HG03135 (cell line): ENCODE measurements around the gene TSPAN4.

Experiments
- ATAC-seq: cut with Tn5 transposase; IDR thresholded peaks from one replicate; pipeline ENCODE4 v1.9.1; 2021; ENCODE audit warnings: mild to moderate bottlenecking, moderate library complexity; ENCODE audit not compliant: unreplicated experiment

TSPAN4 gene

DNA sequence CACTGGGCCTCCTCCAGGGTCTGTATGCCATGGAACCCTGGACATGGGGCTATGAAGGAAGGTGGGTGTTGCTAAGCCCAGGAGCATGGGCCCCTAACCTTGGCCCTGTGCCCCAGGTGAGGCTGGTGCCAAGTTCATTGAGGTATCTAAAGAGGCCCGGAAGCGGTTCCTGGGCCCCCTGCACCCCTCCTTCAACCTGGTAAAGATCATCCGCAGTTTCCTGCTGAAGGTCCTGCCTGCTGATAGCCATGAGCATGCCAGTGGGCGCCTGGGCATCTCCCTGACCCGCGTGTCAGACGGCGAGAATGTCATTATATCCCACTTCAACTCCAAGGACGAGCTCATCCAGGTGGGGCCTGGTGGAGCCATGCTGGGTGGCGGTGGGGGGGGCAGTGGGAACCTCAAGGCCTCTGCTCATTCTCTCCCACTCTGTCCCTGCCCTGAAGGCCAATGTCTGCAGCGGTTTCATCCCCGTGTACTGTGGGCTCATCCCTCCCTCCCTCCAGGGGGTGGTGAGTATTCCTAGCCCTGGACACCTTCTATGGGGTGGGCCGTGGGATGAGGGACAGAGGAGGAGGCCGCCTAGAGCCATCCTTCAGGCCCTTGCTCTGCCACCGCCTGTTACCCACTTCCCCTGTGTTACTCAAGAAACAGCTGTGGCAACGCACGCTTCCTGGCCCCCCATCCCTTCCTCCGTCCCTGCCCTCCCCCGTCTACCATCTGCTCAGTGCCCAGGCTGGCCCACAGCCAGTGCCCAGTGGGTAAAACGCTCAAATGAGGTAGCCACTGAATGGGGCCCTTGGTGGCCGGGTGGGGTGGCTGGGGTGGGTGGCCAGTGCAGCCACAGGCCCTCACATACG lies 20.9 kb upstream of the TSPAN4 start:
- ATAC-seq: no peak

DNA sequence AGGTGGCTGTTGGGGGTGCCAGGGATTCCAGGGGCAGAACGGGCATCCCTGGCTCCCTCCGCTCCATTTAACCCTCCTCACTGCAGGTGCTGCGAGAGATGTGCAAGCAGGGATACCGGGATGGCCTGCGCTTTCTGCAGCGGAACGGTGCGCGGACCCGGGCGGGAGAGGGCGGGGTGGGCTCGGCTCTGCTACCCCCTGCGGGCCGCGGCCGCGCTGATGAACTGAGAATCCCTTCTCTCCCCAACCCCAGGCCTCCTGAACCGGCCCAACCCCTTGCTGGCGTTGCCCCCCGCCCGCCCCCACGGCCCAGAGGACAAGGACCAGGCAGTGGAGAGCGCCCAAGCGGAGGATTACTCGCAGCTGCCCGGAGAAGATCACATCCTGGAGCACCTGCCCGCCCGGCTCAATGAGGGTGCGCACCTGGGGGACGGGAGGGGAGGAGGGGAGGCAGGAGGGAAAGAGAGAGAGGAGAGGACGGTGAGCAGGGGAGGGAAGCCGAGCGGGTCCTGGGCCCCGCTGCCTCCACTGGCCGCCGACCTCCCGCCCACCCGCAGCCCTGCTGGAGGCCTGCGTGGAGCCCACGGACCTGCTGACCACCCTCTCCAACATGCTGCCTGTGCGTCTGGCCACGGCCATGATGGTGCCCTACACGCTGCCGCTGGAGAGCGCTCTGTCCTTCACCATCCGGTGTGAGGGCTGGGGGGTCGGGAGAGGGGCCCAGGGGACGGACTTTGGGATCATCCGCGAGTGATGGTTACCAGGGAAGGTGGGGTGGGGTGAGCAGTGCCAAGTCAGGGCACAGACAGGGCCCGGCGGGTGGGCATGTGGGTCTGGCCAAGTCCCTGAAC lies 19.0 kb upstream of the TSPAN4 start:
- no peak for ATAC-seq

DNA sequence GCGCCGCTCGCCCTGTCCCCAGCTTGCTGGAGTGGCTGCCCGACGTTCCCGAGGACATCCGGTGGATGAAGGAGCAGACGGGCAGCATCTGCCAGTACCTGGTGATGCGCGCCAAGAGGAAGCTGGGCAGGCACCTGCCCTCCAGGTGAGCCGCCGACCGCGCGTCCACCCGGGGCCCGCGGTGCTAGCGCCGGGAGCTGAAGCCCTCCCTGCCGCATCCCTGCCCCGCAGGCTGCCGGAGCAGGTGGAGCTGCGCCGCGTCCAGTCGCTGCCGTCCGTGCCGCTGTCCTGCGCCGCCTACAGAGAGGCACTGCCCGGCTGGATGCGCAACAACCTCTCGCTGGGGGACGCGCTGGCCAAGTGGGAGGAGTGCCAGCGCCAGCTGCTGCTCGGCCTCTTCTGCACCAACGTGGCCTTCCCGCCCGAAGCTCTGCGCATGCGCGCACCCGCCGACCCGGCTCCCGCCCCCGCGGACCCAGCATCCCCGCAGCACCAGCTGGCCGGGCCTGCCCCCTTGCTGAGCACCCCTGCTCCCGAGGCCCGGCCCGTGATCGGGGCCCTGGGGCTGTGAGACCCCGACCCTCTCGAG lies 18.3 kb upstream of the TSPAN4 start:
- no peak for ATAC-seq

DNA sequence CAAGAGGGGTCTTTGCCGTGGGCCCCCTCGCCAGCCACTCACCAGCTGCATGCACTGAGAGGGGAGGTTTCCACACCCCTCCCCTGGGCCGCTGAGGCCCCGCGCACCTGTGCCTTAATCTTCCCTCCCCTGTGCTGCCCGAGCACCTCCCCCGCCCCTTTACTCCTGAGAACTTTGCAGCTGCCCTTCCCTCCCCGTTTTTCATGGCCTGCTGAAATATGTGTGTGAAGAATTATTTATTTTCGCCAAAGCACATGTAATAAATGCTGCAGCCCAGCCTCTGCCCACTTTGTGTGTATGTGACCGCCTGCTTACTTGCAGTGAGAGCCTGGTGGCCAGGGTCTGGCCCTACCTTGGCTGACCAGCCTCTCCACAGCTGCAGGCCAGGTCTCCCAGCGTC lies 17.7 kb upstream of the TSPAN4 start:
- no peak for ATAC-seq

DNA sequence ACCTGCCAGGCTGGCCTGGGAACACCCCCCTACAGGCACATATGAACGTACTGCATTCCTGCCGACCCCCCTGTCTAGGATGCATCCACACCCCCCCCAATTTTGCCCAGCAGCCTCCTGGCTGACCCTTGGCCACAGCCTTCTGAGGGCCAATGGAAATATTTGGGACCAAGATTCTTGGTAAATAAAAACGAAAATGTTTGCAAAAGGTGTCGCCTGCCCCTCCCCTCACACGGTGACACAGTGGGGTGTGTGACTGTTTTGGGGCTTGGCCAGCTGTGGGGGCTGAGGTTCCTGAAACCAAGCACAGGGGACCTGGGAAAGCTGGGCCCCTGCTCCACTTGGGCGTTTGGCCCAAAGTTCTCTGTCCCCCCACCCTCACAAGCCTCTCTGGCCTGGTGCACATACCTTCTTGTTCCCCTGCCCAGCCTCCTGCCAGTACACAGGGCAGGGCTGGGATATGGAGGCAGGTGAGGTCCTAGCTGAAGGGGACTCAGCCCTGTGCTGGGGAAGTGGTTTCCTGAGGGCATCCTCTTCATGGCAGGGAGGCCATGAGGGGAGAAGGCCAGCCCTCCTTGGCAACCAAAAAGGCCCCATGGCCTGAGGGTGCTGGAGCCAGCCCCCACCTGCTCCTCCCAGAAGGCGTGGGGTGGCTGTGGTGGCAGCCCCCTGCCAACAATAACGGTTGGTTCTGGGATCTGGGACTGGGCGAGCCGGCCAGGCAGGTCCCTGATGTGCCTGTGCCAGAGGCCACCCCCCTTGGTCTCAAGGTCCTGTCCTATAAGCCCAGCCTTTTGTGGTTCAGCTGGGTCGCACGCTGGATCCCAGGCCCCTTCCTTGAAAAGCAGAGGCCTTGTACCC lies 17.1 kb upstream of the TSPAN4 start:
- no peak for ATAC-seq

DNA sequence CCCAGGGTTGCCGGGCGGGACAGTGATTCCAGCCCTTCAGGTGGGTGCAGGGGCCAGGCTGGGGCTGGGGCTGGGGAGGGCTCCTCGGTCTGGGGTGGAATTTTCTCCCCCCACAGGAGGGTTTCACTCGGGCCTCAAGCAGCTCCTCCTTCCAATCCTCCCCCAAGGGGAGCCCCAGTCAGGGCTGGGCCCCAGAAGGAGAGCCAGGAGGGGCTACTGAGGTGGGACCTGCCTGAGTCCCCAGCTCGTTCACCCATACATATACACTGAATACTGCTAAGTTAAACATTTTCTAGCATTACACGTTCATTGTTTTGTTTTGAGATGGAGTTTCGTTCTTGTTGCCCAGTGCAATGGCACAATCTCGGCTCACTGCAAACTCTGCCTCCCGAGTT lies 16.4 kb upstream of the TSPAN4 start:
- no peak for ATAC-seq

DNA sequence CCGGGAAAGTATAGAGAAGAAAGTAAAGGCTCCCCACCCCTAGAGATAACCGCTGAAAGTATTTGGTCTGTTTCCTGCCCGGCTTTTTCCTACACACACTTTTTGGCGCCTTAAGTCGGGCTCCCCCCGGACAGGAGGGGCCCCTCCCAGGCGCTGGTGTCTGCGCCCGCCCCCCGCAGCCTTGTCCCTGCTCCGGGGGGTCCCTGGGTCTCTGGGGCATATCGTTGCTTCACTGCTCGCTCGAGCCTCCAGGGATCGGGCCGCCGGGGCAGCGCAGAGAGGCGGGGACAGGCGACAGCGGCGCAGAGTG lies 15.9 kb upstream of the TSPAN4 start:
- ATAC-seq: peak; percentile 3

DNA sequence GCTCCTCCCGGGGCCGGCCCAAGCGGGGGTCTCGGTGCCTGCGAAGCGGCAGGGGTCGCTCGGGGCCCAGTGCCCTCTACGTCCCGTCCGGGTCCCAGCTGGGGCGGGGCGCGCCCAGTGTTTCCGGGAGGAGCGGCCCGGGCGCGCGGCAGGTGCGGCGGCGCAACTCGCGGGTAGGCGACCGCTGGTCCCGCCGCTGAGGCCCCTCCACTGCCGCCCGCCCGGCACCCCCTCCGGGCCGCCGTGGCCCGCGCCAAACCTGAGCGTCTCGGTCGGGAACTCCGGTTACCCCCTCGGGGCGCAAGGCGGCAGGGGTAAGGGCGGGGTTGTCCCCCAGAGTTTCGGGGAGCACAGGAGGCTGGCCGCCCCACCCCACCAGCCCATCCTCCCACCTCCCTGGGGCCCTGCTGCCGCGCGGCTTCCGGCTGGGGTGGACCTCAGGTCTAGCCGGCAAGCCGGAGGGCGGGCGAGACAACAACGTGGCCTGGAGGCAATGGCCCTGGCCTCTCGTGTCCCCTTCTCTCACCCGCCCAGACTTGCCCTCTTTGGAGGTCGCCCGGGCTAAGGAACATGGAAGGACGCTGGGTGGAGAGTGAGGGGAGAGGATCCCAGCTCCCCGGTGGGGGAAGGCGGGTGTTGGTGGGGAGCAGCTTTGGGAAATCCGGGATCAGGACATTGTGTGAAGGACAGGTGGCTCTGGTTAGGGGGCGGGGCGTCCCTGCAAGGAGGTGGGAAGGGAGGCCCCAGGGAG lies 15.3 kb upstream of the TSPAN4 start:
- peak; percentile 39 for ATAC-seq

DNA sequence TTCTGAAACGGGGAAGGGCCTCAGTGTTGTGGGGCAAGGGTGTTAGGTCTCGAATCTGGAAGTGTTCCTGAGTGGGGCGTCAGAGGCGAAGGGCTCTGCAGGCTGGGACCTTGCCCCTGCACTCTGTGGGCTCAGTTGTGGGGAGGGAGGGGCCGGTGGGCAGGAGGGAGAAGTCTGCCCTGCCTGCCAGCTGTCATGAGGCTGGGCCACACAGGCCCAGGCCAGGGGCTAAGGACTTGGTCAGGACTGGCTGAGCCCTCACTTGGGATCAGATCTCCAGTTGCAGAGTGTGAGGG lies 14.8 kb upstream of the TSPAN4 start, which contains the start of gene CRACR2B:
Gene CRACR2B, plus strand, starts transcription at position 23 of the 296 bp plus-strand sequence. CDS start 689 bp downstream, outside the sequence.
- ATAC-seq: no peak

DNA sequence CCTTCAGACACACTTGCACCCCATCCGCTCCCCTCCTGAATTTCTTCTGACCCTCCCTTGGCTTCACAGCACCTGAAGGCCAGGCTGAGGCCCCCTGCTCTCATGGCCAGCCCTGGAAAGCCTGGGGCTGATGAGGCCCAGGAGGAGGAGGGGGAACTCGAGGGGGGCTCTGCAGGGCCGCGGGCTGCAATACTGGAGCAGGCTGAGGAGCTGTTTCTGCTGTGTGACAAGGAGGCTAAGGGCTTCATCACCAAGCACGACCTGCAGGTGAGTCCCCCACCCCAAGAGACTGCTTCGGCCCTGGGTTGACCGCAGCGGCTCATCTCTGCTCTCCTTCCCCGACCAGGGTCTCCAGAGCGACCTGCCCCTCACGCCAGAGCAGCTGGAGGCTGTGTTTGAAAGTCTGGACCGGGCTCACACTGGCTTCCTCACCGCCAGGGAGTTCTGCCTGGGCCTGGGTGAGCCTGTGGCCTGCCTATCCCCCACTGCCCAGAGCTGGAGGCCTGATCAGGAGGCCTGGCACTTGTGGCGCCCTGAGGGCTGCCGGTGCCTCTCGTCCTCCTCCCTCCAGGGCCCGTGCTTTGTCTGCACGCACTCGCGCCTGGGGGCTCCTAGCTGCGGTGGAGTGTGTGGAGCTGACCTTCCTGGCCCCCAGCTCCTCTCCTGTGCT lies 14.0 kb upstream of the TSPAN4 start:
- no peak for ATAC-seq

DNA sequence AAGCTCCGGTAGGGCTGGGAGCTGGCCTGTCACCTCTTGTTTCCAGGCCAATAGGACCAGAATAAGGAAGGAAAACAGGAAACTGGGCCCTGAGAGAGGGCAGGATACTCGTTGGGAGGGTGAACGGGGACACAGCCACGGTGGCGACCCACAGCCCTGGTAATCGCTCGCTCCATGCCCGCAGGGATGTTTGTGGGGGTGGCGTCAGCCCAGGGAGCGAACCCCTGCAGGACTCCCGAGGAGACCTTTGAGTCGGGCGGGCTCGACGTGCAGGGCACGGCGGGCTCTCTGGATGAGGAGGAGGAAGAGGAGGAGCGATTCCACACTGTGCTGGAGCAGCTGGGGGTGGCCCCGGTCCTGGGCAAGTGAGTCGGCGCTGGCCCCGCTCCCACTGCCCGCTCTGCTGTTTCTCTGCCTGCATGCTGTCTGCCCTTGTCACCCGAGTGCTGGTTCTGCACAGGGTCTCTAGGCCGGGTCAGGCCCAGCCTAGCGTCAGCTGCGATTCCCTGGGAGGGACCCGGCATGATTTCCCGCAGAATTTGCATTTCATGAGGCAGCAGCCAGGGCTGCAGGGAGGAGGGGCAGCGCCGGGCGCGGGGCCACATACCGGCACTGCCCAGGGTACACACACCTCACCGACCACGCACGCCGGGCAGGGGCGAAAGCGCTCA lies 13.3 kb upstream of the TSPAN4 start:
- ATAC-seq: no peak

DNA sequence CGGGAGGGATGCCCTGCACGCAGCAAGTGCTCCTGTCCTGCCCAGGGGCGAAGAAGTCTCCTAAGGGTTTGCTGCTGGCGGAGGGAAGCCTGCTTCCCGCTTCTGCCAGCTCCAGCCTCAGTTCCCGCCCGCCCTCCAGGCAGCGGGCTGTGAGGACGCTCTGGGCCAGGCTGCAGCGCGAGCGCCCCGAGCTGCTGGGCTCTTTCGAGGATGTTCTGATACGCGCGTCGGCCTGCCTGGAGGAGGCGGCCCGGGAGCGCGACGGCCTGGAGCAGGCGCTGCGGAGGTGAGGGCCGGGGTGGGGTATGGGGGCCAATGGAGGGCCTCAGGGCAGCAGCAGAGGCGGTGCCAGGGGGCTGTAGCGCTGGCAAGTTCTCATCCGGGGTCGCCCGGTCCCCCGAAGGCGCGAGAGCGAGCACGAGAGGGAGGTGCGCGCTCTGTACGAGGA lies 12.8 kb upstream of the TSPAN4 start:
- ATAC-seq: no peak

DNA sequence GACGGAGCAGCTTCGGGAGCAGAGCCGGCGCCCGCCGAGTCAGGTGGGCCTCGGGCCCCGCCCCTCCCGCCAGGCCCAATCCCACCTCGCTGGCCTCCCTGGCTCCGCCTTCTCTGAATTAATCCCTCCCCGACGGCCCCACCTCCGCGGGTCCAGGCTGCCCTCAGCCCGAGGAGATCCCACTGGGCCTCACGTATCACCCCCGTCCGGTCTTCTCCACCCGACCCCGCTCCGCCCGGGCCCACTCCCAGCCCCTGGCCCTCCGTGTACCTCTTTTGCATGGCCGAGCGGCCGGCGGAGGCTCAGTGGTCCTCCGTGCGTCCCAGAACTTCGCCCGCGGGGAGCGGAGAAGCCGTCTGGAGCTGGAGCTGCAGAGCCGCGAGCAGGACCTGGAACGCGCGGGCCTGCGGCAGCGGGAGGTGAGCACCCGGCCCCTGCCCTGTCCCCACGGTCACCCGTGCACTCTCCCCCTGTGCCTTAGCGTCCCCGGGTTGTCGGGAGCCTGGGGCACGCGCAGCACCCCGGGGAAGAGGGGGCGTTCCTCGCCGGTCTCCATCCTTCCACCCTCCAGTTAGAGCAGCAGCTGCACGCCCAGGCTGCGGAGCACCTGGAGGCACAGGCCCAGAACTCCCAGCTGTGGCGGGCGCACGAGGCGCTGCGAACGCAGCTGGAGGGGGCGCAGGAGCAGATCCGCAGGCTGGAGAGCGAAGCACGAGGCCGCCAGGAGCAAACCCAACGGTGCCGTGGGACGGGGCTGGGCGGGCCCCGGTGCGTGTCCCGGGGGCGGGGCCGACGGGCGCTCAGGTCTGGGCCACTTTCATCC lies 12.1 kb upstream of the TSPAN4 start:
- no peak for ATAC-seq

DNA sequence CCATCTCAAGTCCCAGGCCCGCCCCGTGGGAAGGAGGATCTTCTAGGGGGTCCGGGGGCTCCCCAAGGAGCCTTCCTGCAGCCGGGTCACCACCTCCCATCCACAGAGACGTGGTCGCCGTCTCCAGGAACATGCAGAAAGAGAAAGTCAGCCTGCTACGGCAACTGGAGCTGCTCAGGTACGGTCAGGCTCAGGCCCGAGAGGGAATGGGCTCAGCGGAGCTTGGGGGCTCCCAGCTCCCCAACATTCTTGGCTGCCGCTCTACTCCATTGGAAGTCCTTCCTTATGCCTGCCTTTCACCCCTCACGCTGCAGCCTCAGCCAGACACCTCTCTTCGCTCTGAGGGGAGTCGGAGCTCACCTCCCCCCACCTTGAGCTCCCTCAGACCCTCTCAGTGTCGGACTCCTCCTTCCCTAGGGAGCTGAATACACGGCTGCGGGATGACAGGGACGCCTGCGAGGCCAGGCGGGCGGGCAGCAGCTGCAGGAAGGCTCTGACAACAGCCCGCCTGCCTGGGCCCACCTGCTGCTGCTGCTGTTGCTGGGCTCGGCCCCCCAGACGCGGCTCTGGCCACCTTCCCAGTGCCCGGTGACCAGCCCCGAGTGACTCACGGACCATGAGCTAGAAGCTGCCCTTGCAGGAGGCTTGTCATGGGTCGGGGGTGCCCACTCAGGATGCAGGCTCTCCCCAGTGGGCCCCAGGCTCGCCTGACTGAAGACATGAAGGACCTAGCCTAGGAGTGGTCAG lies 11.4 kb upstream of the TSPAN4 start:
- no peak for ATAC-seq

DNA sequence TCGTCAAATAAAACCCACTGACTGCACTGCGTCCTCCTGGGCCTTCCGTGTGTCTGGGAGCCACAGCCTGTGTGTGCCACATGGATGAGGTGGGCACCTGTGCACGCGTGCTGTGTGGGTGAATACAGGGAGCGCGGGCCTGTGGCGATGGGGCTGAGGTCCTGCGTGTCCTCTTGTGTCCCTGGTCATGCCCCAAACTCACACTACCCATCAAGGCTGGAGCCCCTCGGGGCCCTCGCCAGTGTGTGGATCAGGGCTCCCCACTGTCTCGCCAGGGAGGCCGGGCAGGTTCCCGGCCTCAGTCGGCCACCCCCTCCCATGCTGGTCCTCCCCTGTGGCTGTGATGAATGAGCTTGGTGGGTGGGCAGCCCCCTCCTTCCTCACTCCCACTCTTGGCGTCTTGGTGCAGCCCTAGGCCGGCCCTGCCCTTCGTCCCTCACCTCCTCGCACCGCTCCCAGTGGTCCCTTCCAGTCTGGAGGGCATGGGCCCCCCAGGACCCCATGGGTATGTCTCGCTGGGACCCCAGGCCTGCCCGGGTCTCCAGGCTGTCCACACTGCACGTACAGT lies 10.6 kb upstream of the TSPAN4 start:
- ATAC-seq: no peak

DNA sequence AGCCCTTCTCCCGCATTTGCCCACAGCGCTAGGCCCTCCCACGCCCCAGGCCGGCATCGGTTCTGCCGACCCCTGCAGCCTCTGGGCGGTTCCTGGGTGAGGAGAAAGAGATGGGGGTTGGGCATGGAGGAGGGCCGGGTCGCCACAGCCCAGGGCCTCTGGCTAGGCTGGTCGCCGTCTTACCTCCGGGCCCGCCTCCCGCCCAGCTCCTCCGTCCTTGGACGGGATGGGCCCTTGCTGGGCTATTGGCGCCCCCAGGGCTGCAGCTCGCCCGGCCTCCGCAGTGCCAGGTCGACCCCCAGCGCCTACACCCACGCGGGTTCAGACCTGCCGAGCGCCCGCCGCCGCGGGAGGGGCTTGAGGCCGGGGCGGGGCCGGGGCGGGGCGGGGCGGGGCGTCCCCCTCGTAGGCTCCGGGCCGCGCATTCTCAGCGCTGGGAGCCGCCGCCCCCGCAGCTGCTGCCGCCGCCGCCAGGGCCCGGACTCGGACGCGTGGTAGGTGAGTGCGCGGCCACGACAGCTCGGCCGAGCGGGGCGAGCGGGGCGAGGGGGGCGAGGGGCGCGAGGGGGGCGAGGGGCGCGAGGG lies 10.0 kb upstream of the TSPAN4 start, which contains the start of gene CD151:
Gene CD151, plus strand, starts transcription at position 424 of the 585 bp plus-strand sequence. CDS start 3,118 bp downstream, outside the sequence.
- ATAC-seq: no peak
